GM23248 (cell line): Measurements from ENCODE around the gene GNL1.

ENCODE experiments used
- EZH2 ChIP-seq: fragments of 200-600 bp; sonication (generic); IDR thresholded peaks from 2 replicates; pipeline ENCODE4 v1.6.1; 2018; ENCODE audit warnings: antibody characterized with exemption, mild to moderate bottlenecking; ENCODE audit not compliant: insufficient read depth, poor library complexity, severe bottlenecking
- EZH2phosphoT487 ChIP-seq: fragments of 200-600 bp; sonication (generic); IDR thresholded peaks from 2 replicates; pipeline ENCODE4 v1.6.1; 2018; ENCODE audit warnings: antibody characterized with exemption, moderate library complexity, mild to moderate bottlenecking, low read depth; ENCODE audit not compliant: insufficient read depth

- TF ChIP-seq EZH2 (no peak), EZH2phosphoT487 (no peak)
Measured at GRCh38 chr6:30515944-30516753, 40.1 kb downstream of the GNL1 start.
